GM18507 (cell line): Measurements from ENCODE around the gene DUSP3.

Source experiments
- DNase-seq: peaks from one replicate; pipeline ENCODE4 v3.0.0; 2011; ENCODE audit warnings: low read depth; ENCODE audit not compliant: insufficient read length; ENCODE audit errors: extremely low spot score
- FAIRE-seq: peaks from 2 replicates; lab custom pipeline; 2011; peaks lifted over from hg19 to GRCh38; lab: Jason Lieb, UNC

DUSP3 gene

DNA sequence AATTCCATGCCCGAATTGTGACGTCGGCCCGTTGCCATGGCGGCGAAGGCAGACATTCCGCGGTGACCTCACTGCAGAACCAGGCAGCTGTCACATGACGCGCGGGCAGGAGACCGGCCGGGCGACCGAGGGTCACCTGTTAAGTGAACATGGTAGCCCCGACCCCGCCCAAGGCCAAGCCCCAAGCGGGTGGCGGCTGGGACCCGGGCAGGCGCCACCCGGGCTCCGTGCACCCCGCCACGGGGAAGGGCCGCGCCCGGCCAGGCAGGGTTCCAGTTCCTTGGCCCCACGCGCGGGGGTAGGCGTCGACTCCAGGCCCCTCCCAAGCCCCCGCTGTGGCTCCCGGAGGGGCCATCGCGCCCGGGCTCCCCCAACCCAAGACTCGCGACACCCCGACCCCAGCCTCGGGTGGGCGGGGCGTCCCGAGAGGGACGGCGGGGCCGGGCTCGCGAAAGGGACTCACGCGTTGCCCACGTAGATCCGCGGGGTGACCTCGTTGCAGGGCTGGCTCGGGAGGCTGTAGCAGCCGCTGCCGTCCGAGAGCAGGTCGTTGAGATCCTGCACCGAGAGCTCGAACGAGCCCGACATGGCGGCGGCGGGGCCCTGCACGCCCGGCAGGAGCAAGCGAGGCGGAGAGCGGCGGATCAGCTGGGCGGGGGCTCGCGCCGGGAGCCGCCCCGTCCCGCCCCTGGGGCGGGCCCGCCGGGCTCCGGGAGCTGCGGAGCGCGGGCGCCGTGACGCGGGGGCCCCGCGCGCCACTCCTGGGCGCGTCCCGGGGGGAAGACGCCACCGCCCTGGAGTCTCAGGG, at the start of gene DUSP3:
Gene DUSP3 (minus strand): TSS at position 641 of the 808 bp plus-strand sequence. CDS start 53 bp downstream, at position 588.
- FAIRE-seq (peak; percentile 67), DNase-seq (peak; percentile 77)

DNA sequence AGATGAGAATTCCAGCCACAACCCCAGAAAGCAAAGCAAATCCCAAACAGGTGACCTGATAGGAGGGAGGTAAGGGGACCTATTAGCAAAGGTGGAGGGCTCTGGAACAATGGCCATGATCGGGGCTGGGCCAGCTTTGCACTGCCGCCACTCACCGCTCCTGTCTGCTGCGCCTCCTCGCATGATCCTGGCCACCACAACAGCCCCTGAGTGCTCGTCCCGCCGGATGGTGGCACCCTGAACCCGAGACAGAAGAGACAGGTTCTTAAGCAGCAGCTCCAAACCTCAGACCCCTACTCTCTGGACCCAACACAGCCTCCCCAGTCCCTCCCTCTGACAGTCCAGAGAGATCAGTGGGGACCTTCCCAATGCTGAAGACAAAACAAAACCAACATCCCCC, 48.8 kb upstream of the DUSP3 start:
- FAIRE-seq, result no peak
- no peak for DNase-seq

DNA sequence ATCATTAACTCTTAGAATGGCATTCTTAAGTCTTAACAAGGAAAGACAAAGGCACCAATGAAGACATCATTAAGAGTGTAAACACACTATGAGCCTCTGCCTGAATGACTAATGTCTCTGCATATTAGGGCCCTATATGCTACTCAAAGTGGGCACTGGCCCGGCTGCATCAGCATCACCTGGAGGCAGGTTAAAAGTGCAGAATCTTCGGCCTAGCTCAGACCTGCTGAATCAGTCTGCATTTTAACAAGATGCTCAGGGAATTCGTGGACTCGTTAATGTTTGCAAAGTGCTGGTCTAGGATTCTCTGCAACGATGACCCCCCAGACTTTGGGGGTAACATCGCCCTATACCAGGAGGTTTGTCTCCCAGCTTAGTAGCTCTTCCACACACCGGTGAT, 47.4 kb upstream of the DUSP3 start:
- FAIRE-seq (no peak), DNase-seq (no peak)

- DNase-seq, result no peak
- FAIRE-seq, result no peak
Observed at GRCh38 chr17:43825567-43825966, 46.8 kb upstream of the DUSP3 start.

DNA sequence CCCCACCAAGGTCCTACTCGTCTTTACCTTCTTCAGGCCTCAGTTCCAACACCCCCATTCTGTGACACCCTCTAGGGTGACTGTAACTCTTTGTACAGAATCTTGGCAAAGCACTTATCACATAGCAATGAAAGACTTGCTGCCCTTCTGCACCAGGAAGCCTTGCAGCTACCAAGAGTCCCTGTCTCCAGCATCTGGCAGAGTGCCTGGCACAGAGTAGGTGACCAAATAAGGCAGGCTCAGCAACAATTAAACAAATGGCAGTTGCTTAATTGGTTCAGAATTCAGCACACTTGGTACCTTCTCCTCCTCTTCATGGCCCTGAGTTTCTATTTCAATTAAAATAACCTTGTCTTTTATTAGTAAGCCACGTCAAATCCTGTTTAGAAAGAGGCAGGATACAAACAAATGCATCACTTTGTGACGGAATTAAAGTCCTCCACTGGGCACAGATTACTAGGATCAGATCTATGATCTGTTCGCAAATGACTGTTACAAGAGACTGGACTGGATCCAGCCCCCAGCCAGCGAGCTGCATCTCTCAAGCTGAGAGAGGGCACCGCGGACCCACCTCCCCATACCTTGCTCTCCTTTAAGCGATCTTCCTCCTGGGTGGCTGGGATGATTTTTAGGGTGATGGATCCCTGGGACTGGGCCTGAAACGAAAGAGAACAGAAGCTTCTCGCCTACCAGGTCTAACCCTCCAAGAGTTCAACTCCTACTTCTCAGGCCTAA, 44.7 kb upstream of the DUSP3 start:
- no peak for DNase-seq

DNA sequence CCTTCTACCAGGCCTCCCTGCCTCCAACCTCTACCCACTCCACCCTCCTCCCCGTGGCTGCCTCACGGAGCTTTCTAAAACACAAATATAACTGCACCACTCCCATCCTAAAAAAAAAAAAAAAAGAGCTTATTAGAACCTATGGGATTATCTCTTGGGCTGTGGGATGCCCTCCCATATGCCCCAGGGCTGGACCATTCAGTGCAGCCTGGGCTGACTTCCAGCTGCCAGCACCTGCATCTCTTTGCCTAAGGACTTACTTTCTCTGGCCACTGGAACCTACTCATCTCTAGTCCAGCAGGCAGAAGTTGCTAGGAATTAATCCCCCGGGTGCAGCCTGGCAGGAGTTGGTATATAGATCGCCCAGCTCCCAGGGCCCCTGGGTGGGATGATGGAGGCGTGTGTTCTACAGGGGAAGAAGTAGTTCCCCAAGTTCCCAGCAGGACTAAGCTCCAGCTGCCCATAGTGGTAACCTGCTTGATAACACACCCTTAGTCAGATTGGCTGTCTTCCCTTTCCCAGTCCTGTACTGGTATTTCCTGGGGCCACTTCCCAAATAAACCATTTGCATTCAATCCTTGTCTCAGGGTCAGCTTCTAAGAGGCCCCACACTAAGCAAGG, 43.9 kb upstream of the DUSP3 start:
- FAIRE-seq, result no peak
- no peak for DNase-seq

More for the DNA sequence above, 44.7 kb upstream of the DUSP3 start:
- no peak for FAIRE-seq

DNA sequence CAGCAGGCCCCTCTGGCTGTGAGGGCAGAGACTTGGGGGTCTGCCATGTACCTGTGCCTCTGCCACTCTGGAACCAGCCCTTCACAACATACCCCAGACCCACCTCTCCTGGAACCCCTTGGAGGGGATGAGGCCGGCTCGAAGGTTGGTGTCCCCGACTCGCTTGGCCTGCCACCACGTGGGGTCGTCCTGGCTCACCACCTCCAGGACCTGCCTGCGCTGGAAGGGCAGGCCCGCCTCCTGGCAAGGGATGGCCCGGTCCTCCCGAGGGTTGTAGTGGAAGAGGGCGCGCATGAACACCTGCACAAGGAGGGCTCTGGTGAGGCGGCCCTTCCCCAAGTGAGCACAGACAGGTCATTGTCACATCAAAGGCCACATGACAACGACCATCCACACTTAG, 42.0 kb upstream of the DUSP3 start:
- FAIRE-seq (no peak), DNase-seq (no peak)

DNA sequence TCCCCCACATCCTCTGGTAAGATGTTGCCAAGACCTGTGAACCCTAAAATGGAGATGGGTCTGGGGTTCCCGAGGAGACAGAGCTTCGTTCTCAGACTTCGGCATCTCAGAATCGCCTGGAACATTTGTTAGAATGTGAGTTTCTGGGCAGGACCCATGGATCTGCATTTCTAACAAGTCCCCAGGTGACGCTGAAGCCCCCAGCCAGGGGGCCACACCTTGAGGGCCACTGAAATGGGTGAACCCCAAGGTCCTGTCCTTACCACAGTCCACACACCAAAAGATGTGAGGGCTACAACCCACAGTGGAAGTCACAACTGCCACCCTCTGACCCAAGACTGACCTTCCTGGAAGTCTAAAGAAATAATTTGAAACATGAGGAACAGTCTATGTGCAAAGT, 40.2 kb upstream of the DUSP3 start:
- no peak for DNase-seq
- FAIRE-seq, result no peak

DNA sequence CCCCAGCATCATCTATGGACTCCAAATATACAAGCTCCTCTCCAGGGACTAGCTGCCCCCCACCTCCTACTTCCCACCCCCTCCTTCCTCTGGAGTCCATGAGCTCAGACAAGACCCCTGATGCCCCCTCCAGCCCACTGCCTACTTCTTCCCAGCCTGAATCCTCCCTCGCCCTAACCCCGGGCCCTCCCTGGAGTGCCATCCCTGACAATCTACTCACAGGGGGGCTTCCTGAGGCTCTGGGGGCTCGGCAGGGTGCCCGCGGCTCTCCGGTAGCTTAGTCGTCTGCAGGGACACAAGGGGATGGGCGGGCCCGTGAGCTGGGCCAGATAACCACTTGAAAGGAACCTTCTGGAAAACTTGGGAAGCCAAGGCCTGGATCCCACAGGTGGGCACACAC, 39.0 kb upstream of the DUSP3 start:
- no peak for DNase-seq
- no peak for FAIRE-seq

DNA sequence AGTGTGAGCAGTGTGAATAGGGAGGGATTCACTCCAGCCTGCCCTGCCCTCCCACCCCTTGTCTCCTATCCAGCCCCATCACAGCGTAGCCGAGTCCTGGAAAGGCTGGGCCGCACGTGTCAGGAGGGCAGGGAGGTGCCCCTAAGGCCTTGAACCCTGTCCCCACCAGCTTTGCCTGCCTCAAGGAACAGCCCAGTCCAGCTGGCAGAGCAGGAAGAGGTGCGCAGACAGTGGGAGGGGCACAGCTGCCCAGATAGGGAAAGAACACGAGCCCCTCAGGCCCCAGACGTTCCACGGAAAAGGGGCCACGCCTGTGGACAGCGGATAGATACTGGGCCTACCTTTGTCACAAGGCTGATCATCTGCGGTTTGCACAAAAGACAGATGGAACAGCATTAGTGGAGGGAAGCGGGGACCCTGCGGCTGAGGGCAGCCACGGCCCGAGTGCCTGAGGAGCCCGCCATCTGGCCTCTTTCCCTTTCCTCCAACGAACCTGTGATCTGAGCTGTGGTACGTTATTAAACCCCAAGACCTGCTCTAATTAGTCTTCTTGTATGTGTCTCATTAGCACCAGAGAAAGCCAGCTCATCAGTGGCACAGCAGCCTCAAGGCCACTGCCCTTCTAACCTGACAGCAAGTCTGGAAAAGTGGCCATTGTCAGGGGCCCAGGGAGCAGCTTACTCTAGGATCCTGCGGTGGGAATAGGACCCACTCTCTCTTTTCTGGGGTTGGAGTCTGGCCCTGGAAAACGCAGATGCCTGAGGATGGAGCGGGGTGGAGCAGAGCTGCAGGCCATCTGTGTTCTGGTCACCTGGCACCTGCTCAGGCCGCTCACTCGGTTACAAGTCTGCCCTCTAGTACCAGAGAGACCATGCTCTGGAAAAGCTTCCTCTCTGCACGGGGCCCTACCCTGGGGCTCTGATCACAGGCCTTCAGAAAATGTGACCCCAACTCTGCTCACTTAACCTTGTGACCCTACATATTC, 37.9 kb upstream of the DUSP3 start:
- FAIRE-seq, result no peak
- no peak for DNase-seq

GRCh38 chr17:43814714-43815113, 35.9 kb upstream of the DUSP3 start:
- no peak for FAIRE-seq
- DNase-seq, result no peak

DNA sequence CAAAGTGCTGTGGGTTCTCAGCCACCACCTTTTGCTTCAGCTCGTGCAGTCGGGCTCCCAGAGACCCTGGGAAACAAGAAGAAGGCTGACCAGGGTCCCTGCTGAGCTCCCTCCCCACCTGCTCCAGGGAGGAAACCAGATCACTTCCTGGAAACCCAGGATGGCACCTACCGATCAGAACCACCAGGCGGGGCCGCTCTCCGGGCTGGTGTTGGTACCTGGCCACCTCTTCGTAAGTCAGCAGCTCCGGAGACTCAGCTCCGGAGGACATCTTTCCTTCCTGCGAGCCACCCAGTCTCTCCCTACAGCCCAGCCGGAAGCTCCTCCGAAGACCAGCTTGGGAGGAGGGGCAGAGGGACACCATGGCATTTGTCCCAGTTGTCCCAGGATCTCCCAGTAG, 35.2 kb upstream of the DUSP3 start:
- no peak for DNase-seq
- no peak for FAIRE-seq

DNA sequence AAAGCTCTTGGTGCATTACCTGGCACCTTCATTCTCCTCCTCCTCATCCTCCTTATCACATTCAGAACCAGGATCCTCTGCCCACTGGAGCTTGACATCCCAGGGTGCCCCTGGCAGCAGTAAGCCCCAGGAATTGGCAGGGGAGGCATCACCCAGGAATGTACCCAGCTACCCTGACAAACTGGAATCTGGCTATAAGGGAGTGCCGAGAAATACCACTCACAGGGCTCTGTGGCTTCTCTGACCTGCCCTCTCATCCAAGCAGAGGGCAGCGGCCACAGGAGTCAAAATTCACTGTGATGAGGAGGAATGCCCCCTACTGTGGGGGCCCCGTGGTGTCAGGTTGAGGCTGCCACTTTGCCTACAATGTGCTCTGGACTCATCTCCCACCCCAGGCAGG, 34.6 kb upstream of the DUSP3 start:
- DNase-seq (no peak), FAIRE-seq (no peak)

DNA sequence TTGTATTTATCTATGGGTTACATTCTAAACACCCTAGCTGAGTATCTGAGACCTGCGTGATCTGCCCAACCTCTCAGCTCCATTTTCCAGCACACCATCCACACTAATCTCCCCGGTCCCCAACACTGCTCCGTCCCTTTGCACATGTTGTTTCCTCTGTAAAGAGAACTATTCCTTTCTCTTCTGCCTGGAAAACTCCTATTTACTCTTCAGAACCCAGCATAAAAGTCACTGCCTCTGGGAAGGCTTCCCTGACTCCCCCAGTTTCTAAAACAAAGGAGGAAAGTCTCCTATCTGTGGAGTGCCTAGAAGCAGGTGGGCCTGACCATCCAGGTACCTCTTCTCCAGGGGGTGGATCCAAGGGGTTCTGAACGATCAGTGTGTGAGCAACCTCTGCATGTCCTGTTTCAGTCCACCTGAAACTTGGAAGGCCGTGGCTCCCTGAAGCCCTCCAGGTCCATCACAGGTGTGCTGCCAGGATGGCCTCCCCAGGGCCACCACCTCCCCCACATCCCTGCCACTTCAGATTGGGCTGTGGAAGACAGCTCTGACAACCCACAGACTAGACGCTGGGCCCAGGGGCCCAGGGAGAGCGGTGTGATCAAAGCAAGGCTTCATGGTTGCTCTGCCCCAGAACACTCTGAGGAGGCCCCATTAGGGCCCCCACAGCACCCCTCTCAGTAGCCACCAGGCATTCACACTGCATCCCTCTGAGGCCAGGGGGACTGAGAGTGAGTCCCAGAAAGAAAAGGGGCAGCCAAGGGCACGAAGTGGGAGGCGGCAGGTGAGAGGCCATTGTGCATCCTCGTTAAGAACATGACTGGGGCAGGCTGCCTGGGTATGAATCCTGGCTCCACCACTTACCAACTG, 33.9 kb upstream of the DUSP3 start:
- FAIRE-seq (no peak), DNase-seq (no peak)

GRCh38 chr17:43810823-43811222, 32.0 kb upstream of the DUSP3 start:
- no peak for FAIRE-seq

GRCh38 chr17:43810226-43810715, 31.5 kb upstream of the DUSP3 start:
- FAIRE-seq, result no peak
- no peak for DNase-seq

More at GRCh38 chr17:43810823-43811222, 32.0 kb upstream of the DUSP3 start:
- no peak for DNase-seq

GRCh38 chr17:43809121-43809520, 30.3 kb upstream of the DUSP3 start:
- DNase-seq (no peak), FAIRE-seq (no peak)

GRCh38 chr17:43808076-43808475, 29.3 kb upstream of the DUSP3 start:
- no peak for DNase-seq
- no peak for FAIRE-seq
